NCI-H345 (cell line): ENCODE results near the gene WDR18.
A peak's percentile ranks its signal among the peaks of the same experiment; 100 is the strongest.

Experiments
- DNase-seq: peaks from one replicate; lab custom pipeline; 2025; lab: John Stamatoyannopoulos, UW

The WDR18 gene

GRCh38 chr19:984165-984967 lies at the start of gene WDR18:
Gene WDR18 (plus strand): TSS chr19:984345. CDS start chr19:984354, 9 bp downstream.
- peak; percentile 94 for DNase-seq

DNA sequence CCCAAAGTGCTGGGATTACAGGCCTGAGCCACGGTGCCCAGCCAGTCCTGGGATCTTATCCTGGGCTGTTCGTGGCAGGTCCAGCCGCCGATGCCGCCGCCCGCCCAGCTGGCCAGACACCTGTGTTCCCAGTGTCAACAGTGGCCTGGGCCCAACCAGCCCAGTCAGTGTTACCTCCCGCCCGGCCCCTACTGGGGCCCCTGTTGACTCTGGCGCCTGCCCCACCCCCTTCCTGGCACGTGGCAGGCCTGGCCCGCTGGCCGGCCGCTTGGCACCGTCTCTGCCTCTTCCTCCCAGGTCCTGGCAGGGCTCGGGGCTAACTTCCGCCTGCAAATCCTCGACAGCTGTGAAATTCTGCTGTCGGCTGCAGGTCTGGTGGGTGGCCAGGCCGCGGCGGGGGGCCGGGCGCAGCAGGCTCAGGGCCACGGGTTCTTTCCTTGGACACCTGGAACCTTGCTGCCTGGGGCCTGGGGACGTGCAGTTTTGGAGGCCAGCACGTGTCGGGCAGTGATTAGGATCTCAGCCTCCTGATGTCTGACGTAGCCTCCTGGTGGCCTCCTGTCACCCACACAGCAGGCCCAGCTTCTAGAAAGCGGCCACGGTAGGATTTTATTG lies 49.2 kb upstream of the WDR18 start:
- no peak for DNase-seq

- DNase-seq = no peak
Measured at GRCh38 chr19:936175-936546, 48.0 kb upstream of the WDR18 start.

DNA sequence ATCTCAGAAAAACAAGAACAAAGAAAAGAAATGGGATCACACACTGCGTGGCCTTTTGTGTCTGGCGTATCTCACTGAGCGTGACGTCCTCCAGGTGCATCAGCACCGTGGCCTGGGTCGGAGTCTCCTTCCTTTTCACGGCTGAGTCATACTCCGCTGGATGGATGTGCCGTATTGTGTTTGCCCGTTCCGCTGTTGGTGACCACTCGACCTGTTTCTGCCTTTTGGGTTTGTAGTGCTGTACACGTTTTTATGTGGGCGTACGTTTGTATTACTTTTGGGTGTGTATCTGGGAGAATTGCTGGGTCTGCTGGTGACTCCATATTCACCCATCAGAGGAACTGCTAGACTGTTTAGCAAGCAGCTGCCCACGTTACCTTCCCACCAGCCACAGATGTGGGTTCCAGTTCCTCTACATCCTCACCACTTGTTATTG lies 46.9 kb upstream of the WDR18 start:
- no peak for DNase-seq

GRCh38 chr19:938233-938923 lies 45.8 kb upstream of the WDR18 start:
- no peak for DNase-seq

DNA sequence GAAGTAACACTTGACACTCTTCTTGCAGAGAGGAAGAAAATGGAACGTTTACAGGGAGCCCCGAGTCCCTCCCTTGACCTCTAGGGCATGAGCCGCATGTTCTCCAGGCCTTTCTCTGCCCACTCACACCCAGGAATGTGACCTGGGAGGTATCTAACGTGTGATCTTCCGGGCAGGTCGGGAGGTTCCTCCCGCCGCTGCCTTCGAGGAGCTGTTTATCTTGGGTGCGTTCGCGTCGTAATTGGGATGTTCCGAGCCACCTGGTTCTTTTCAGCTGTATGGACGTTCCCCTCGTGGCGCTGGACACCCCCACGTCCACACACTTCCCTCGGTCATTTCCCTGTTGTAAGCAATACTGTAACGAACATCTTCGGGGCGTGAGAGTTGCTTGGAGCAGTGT lies 44.7 kb upstream of the WDR18 start:
- DNase-seq = no peak

GRCh38 chr19:939922-940321 lies 44.2 kb upstream of the WDR18 start:
- no peak for DNase-seq

- DNase-seq = peak; percentile 79
Measured at GRCh38 chr19:940591-941291, 43.4 kb upstream of the WDR18 start.

GRCh38 chr19:941292-942132 lies 42.6 kb upstream of the WDR18 start:
- DNase-seq = no peak

- DNase-seq = no peak
Measured at GRCh38 chr19:942133-942645, 42.0 kb upstream of the WDR18 start.

GRCh38 chr19:943551-944170 lies 40.5 kb upstream of the WDR18 start:
- no peak for DNase-seq

GRCh38 chr19:944171-944567 lies 40.0 kb upstream of the WDR18 start:
- no peak for DNase-seq

DNA sequence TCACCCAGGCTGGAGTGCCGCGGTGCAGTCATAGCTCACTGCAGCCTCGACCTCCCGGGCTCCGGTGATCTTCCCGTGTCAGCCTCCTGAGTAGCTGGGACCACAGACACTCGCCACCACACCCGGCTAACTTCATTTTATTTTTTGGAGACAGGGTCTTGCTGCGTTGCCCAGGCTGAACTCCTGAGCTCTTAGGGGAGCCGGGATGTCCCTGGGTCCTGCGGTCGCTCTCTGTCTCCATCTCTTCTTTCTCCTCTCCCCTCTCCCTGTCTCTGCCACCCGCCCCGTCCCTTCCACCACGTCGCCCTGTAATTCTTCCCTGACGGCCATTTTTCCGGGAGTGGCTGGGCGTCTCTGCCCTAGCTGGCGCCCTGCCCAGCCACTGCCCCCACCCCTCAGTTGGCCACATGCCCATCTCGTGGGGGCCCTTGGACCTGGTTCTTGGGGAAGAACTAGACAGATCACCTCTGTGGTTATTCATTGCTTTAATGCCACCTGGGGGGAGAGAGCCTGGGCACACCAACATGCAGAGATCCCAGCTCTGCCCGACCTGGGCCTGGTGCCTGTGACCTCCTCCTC lies 39.4 kb upstream of the WDR18 start:
- peak; percentile 77 for DNase-seq

DNA sequence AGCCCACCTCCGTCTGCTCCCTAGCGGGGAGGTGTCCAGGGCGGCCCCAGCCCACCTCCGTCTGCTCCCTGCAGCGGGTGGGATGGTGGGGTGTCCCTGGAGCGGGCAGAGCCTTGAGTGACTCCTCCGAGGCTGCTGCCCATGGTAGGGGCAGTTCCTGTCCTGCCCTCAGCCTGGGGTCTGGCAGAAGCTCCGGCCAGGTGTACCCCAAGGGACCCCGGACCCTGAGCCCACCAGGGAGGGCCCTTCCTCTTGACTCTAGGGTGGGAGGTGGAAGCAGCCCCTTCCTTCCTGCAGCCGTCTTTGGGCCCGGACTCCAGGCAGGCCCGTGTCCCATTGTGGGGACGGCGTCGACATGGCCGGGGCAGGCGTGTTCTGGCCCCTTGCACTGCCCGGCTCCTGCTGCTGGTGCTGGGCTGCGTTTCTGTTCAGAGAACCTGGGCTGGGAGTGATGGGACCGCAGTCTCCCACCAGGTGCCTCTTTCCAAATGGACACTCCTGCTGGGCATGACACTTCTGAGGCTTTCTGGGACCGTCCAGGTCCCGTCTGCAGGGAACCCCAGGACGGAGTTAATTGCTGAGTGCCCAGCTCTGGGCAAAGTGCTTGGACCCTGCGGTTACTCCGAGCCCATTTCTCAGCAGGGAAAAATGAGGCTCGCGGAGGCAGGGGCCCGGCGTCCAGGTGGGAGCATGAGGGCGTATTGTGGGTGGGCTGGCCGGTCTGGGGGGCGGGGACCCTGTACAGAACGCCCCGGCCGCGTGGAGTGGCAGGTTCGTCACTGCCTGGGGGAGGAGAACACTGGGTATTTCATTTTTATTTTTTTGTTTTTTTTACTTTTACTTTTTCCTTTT lies 38.5 kb upstream of the WDR18 start:
- DNase-seq = no peak

- no peak for DNase-seq
Measured at GRCh38 chr19:947090-947706, 36.9 kb upstream of the WDR18 start.

GRCh38 chr19:947707-948539 lies 36.2 kb upstream of the WDR18 start:
- DNase-seq = no peak

- no peak for DNase-seq
Measured at GRCh38 chr19:948842-949496, 35.2 kb upstream of the WDR18 start.
